Transverse colon (tissue), 4 donors: ENCODE data around the gene TMEM43. TPM values are rescaled to one million over a fixed set of nuclear protein-coding genes. Genes with fewer than 3 reads are reported as not detected.
"Not testable (repeated sequence)": the region's sequence is repeated elsewhere in the genome, so short reads cannot be mapped to it uniquely, and the experiment has no call there.

Source experiments
- DNase-seq: peaks from one replicate; pipeline ENCODE4 v3.0.0-alpha.2; 2019
- H3K27ac ChIP-seq, 4 donors: fragments of 200-600 bp; sonication (generic); 2 replicates each; pipeline ENCODE4 v1.5.1; 2016 to 2018; ENCODE audit warnings: inconsistent platforms in 4 of 4
- H3K27me3 ChIP-seq: fragments of 200-600 bp; sonication (generic); 2 replicates; pipeline ENCODE4 v1.5.1; 2017; ENCODE audit warnings: inconsistent platforms
- H3K36me3 ChIP-seq, 4 donors: fragments of 200-600 bp; sonication (generic); 2 replicates each; pipeline ENCODE4 v1.5.1; 2017 to 2019; ENCODE audit warnings: inconsistent platforms in 4 of 4
- H3K4me1 ChIP-seq, 4 donors: fragments of 200-600 bp; sonication (generic); 2 replicates each; pipeline ENCODE4 v1.5.1; 2017 to 2020; ENCODE audit warnings: inconsistent platforms in 4 of 4
- H3K4me3 ChIP-seq, 4 donors: fragments of 200-600 bp; sonication (generic); 1 replicate in 1 of 4; 2 replicates in 3 of 4; pipeline versions ENCODE4 v1.5.1 to v1.6.1; 2017 to 2019; ENCODE audit warnings: inconsistent platforms in 4 of 4
- H3K9me3 ChIP-seq, 2 donors: fragments of 200-600 bp; sonication (generic); 2 replicates each; pipeline ENCODE4 v1.5.1; 2017 to 2019; ENCODE audit warnings: inconsistent platforms in 2 of 2
- CTCF ChIP-seq, 5 experiments: fragments of 200-600 bp in 3 of 5; fragments of 450-650 bp in 2 of 5; sonication (generic) in 3 of 5; IDR thresholded peaks; 1 replicate in 2 of 5; 2 replicates in 3 of 5; pipeline ENCODE4 v1.5.1; 2016 to 2017; ENCODE audit warnings: antibody characterized with exemption in 5 of 5, inconsistent platforms in 3 of 5, mild to moderate bottlenecking in 2 of 5, moderate library complexity in 1 of 5
- EP300 ChIP-seq: sonication (generic); formaldehyde crosslinking; IDR thresholded peaks from one replicate; pipeline ENCODE4 v1.6.1; 2017; ENCODE audit warnings: antibody characterized with exemption, low read depth
- POLR2A ChIP-seq: fragments of 450-650 bp; IDR thresholded peaks from one replicate; pipeline ENCODE4 v1.6.1; 2016; ENCODE audit warnings: antibody characterized with exemption, mild to moderate bottlenecking, moderate library complexity
- POLR2AphosphoS5 ChIP-seq, 3 donors: sonication (generic); formaldehyde crosslinking; IDR thresholded peaks; one replicate each; pipeline ENCODE4 v1.6.1; 2016; ENCODE audit warnings: antibody characterized with exemption in 3 of 3
- WGBS, 2 donors: methylation state at CpG; one replicate each; pipeline ENCODE4 v1.1.5; 2018; ENCODE audit warnings: low coverage in 1 of 2; 5-methylcytosine and 5-hydroxymethylcytosine counted together
- in situ Hi-C, 4 donors: fragments of 200-750 bp; cut with MboI; loops; one replicate each; pipeline versions ENCODE4 v1.15.0 to v1.15.1; 2017; ENCODE audit warnings: low sequenced_read_pairs in 3 of 4, low pct_ligation_motif_present in 1 of 4, low pct_unique_long_range_greater_than_20kb in 1 of 4
- intact Hi-C: fragments of 100-400 bp; cut with DNase I; formaldehyde crosslinking; loops from one replicate; pipeline ENCODE4 v1.15.1; 2023; ENCODE audit warnings: low total_unique reads
- total RNA-seq, 4 donors: library from RNA; depleted of rRNA; stranded (reverse); fragments of >200 nt; gene quantifications; one replicate each; pipeline ENCODE4 v1.1.0, GENCODE V29; 2016

Gene TMEM43
- total RNA-seq, 4 donors from 2014 or later: 30.8 to 128 (median 48.5) TPM

GRCh38 chr3:14119651-14120050 is 5.2 kb upstream of the TMEM43 start:
- Histone ChIP-seq H3K36me3 (peaks cover 0 to 13% (median 2%) of the 10 kb centered on the region in 4 donors), H3K4me3 (no peak overlapping the region), H3K9me3 (no peaks in the 10 kb centered on the region), H3K4me1 (peaks cover 5 to 14% (median 10%) of the 10 kb centered on the region in 4 donors), H3K27ac (no peak overlapping the region), H3K27me3 (no peaks in the 10 kb centered on the region)
- TF ChIP-seq EP300 (no peak), POLR2A (no peak)
- WGBS, 2 donors: 70 to 76% methylated on average over 2 of the region's 2 CpGs
- in situ Hi-C loops (loop anchor here in 2 of 4 donors (10.0 kb wide), 3 partner anchors 55 to 225 kb away; partner anchors contain the start of genes LSM3 (in 1 of the 2) and XPC (in 1 of the 2)), intact Hi-C loops (no loop called here)
- DNase-seq: no peak

DNA sequence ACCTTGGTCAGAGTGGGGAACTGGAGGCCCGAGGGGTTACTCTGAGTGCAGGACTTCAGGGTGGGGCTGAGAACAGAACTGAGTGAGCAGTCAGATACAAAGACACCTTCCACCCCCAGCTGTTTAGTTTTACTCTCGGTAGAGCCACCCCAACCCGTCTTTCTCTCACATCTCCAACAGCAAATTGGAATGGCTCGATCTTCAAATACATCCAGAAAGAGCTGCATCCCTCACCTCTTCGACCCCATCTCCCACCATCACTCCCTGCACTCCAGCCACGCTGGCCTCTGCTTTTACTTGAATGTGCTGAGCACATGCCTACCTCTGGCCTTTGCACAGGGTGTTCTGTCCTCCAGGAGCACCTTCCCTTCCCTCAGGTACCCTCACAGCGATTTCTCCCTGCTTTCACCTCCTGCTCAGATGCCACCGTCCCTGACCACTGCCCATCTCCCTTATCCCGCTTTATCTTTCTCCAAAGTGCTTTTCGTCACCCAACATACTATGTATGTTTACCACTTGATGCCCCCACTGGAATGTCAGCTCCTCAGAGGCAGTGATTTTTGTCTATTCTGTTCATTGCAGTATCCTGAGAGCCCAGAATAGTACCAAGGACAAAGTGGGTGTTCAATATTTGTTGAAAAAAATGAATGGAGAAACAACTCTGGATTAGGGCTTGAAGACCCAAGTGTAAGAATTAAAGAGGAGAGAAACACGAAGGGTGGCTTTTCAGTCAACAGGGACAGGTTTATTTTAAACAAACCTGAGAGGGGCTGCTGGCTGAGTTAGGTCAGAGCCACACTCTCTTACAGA is 4.5 kb upstream of the TMEM43 start:
- intact Hi-C loops (no loop called here), in situ Hi-C loops (loop anchor here in 2 of 4 donors (10.0 kb wide), 2 partner anchors 54 to 226 kb away; partner anchors contain the start of genes LSM3 (in 1 of the 2) and XPC (in 1 of the 2))
- 95 to 98% methylated on average over 6 to 11 of the region's 11 CpGs for WGBS, 2 donors
- no peak for DNase-seq
- H3K27me3 ChIP-seq: no peaks in the 10 kb centered on the region
- H3K9me3 ChIP-seq: no peaks in the 10 kb centered on the region
- H3K36me3 ChIP-seq: peaks cover 0 to 7% (median 0%) of the 10 kb centered on the region in 4 donors
- TF ChIP-seq CTCF (IDR thresholded peaks at IDR 0.05) (no peak), POLR2AphosphoS5 (IDR thresholded peaks at IDR 0.05) (no peak), POLR2A (no peak), EP300 (no peak)
- H3K4me1 ChIP-seq: peaks cover 5 to 14% (median 10%) of the 10 kb centered on the region in 4 donors
- H3K4me3 ChIP-seq: no peak overlapping the region
- no peak overlapping the region for H3K27ac ChIP-seq

DNA sequence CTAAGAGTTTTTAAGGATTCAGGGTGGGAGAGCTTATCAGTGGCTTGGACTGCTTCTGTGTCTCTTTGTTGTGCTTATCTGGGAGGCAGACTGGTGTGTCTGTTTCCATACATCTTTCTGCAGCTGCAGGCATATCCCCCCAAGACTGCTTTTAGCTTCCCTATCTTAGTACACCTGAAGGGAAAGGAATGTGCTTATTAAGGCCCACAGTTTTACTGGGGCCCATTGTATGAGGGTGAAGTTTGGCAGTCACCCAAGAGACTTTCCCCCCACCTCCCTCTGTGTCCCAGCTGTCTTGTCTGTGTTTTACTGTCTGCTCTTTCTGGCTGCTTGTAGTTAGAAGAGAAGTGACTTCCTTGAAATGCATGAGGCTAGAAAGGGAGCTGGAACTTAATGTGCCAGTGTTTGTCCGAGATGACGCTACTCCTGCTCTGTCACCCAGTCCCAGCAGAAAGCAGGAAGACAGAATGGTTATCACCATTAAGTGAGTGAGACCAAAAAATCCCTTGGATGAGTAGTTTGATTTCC is 3.9 kb upstream of the TMEM43 start:
- DNase-seq, intact Hi-C loops, H3K27ac ChIP-seq, H3K4me3 ChIP-seq, H3K27me3 ChIP-seq, H3K36me3 ChIP-seq, H3K9me3 ChIP-seq: not testable (repeated sequence)
- 95% methylated on average over 2 of the region's 2 CpGs; no CpG with 5 or more reads in 1 of the 2 donors for WGBS, 2 donors
- in situ Hi-C loops: loop anchor here in 2 of 4 donors (10.0 kb wide), 2 partner anchors 54 to 226 kb away; partner anchors contain the start of genes LSM3 (in 1 of the 2) and XPC (in 1 of the 2)
- H3K4me1 ChIP-seq: peaks cover 7 to 16% (median 13%) of the 10 kb centered on the region in 4 donors

DNA sequence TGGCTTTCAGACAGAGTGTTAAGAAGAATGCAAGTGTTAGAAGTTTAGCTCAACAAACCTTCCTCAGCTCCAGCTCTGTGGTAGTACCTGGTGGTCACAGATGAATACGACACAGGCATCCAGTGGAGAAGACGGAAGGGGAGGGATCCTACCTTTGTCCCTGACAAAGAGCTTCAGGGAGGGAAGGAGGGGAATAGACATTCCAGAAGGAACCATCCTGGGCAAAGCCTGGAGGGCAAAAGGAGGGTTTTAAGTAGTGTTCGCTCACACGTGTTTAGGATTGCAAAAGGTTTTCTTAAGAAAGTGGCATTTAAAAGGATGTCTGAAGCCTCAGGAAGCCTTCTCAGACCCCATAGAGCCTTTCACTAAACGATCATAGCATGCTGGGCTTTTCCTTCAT is 3.0 kb upstream of the TMEM43 start:
- in situ Hi-C loops (loop anchor here in 2 of 4 donors (10.0 kb wide), 2 partner anchors 53 to 227 kb away; partner anchors contain the start of genes LSM3 (in 1 of the 2) and XPC (in 1 of the 2)), intact Hi-C loops (no loop called here)
- H3K36me3 ChIP-seq: no peaks in the 10 kb centered on the region
- DNase-seq: no peak
- TF ChIP-seq POLR2AphosphoS5 (IDR thresholded peaks at IDR 0.05) (no peak), CTCF (IDR thresholded peaks at IDR 0.05) (no peak), EP300 (no peak), POLR2A (no peak)
- H3K27me3 ChIP-seq: no peaks in the 10 kb centered on the region
- H3K4me1 ChIP-seq: peaks cover 16 to 25% (median 22%) of the 10 kb centered on the region in 4 donors
- WGBS, 2 donors: 91% methylated on average over 5 of the region's 5 CpGs; no CpG with 5 or more reads in 1 of the 2 donors
- no peak overlapping the region for H3K27ac ChIP-seq
- H3K9me3 ChIP-seq: no peaks in the 10 kb centered on the region
- no peak overlapping the region for H3K4me3 ChIP-seq

- intact Hi-C loops: no loop called here
- WGBS, 2 donors: 80 to 85% methylated on average over 2 to 3 of the region's 3 CpGs
- no peak for DNase-seq
Measured at GRCh38 chr3:14122301-14122700, 2.6 kb upstream of the TMEM43 start.

More at GRCh38 chr3:14122301-14122700, 2.6 kb upstream of the TMEM43 start:
- TF ChIP-seq POLR2A (no peak), POLR2AphosphoS5 (IDR thresholded peaks at IDR 0.05) (no peak), CTCF (IDR thresholded peaks at IDR 0.05) (no peak), EP300 (no peak)
- Histone ChIP-seq H3K4me3 (no peak overlapping the region), H3K36me3 (no peaks in the 10 kb centered on the region), H3K27ac (no peak overlapping the region), H3K9me3 (no peaks in the 10 kb centered on the region), H3K4me1 (peaks cover 16 to 29% (median 26%) of the 10 kb centered on the region in 4 donors), H3K27me3 (no peaks in the 10 kb centered on the region)
- in situ Hi-C loops: loop anchor here in 2 of 4 donors (10.0 kb wide), 2 partner anchors 52 to 228 kb away; partner anchors contain the start of genes LSM3 (in 1 of the 2) and XPC (in 1 of the 2)
